Upper lobe of left lung (tissue), 6 donors: Measurements from ENCODE around the gene IMMP2L. TPM values are rescaled to one million over a fixed set of nuclear protein-coding genes. Genes with fewer than 3 reads are reported as not detected.

Source experiments
- ATAC-seq, 2 donors: fragments of 200-7000 bp; cut with Tn5 transposase; one replicate each; pipeline ENCODE4 v1.9.1; 2022; ENCODE audit warnings: mild to moderate bottlenecking in 2 of 2, moderate library complexity in 2 of 2; ENCODE audit not compliant: low FRiP score in 2 of 2
- DNase-seq, 2 donors: peaks; one replicate each; pipeline ENCODE4 v3.0.0-alpha.2; 2019 to 2020
- H3K27ac ChIP-seq, 4 donors: fragments of 200-600 bp; sonication (generic); one replicate each; pipeline ENCODE4 v1.5.1; 2016 to 2019
- H3K27me3 ChIP-seq, 4 donors: fragments of 200-600 bp; sonication (generic); one replicate each; pipeline ENCODE4 v1.5.1; 2017 to 2019
- H3K36me3 ChIP-seq, 4 donors: fragments of 200-600 bp; sonication (generic); one replicate each; pipeline ENCODE4 v1.5.1; 2016 to 2019
- H3K4me1 ChIP-seq, 4 donors: fragments of 200-600 bp; sonication (generic); one replicate each; pipeline ENCODE4 v1.5.1; 2018 to 2019
- H3K4me3 ChIP-seq, 4 donors: fragments of 200-600 bp; sonication (generic); one replicate each; pipeline ENCODE4 v1.5.1; 2017 to 2019; ENCODE audit warnings: mild to moderate bottlenecking in 2 of 4, moderate library complexity in 1 of 4
- H3K9me3 ChIP-seq, 4 donors: fragments of 200-600 bp; sonication (generic); one replicate each; pipeline ENCODE4 v1.5.1; 2018 to 2019
- CTCF ChIP-seq, 6 experiments: fragments of 450-650 bp in 4 of 6; fragments of 200-600 bp in 2 of 6; sonication (generic) in 2 of 6; IDR thresholded peaks; one replicate each; pipeline ENCODE4 v1.5.1; 2016 to 2019; ENCODE audit warnings: antibody characterized with exemption in 6 of 6
- EP300 ChIP-seq, 4 donors: sonication (generic); formaldehyde crosslinking; IDR thresholded peaks; one replicate each; pipeline ENCODE4 v1.5.1; 2017; ENCODE audit warnings: antibody characterized with exemption in 4 of 4, control low read depth in 2 of 4
- POLR2A ChIP-seq, 4 donors: fragments of 450-650 bp; IDR thresholded peaks; one replicate each; pipeline ENCODE4 v1.5.1; 2016 to 2017; ENCODE audit warnings: antibody characterized with exemption in 4 of 4, mild to moderate bottlenecking in 2 of 4
- POLR2AphosphoS5 ChIP-seq, 2 donors: sonication (generic); formaldehyde crosslinking; IDR thresholded peaks; one replicate each; pipeline ENCODE4 v1.5.1; 2017; ENCODE audit warnings: antibody characterized with exemption in 2 of 2
- WGBS, 2 donors: methylation state at CpG; one replicate each; pipeline ENCODE4 v1.1.5; 2017 to 2018; 5-methylcytosine and 5-hydroxymethylcytosine counted together
- total RNA-seq, 6 donors: library from RNA; depleted of rRNA in 4 of 6; stranded (reverse); fragments of >200 nt in 4 of 6; gene quantifications; one replicate each; pipeline versions ENCODE4 v1.1.0 to v1.2.1, GENCODE V29; 2016 to 2021
- donor health status: DM: no; HTN: no; CAD: no; lungs with moderate emphysema.
- donor health status: DM: no; HTN: yes; CAD: no; lungs with severe emphysema.

IMMP2L gene
- total RNA-seq, 6 donors from 2014 or later, result 7.1 to 17.5 (median 11.3) TPM

GRCh38 chr7:110677405-110677804, 884.9 kb downstream of the IMMP2L start:
- Histone ChIP-seq H3K27me3 (no peaks in the 10 kb centered on the region), H3K36me3 (no peaks in the 10 kb centered on the region), H3K9me3 (peaks cover 0 to 10% (median 8%) of the 10 kb centered on the region in 4 donors), H3K4me1 (no peaks in the 10 kb centered on the region), H3K4me3 (no peak overlapping the region), H3K27ac (no peak overlapping the region)
- no peak for ATAC-seq
- WGBS, 2 donors, result 42 to 53% methylated on average over 5 of the region's 5 CpGs
- DNase-seq, result no peak
- TF ChIP-seq POLR2A (IDR thresholded peaks at IDR 0.05), result no peak
- TF ChIP-seq EP300 (IDR thresholded peaks at IDR 0.05), result no peak
- TF ChIP-seq CTCF (IDR thresholded peaks at IDR 0.05), result no peak
- TF ChIP-seq POLR2AphosphoS5 (IDR thresholded peaks at IDR 0.05), result no peak

- 94% methylated on average over 2 of the region's 2 CpGs for WGBS, 2 donors
- TF ChIP-seq POLR2AphosphoS5 (IDR thresholded peaks at IDR 0.05) (no peak), POLR2A (IDR thresholded peaks at IDR 0.05) (no peak), EP300 (IDR thresholded peaks at IDR 0.05) (no peak), CTCF (IDR thresholded peaks at IDR 0.05) (no peak)
- ATAC-seq, result no peak
- peaks cover 0 to 11% (median 9%) of the 10 kb centered on the region in 4 donors for H3K9me3 ChIP-seq
- H3K4me3 ChIP-seq, result no peak overlapping the region
- DNase-seq, result no peak
- H3K27me3 ChIP-seq, result no peaks in the 10 kb centered on the region
- no peaks in the 10 kb centered on the region for H3K4me1 ChIP-seq
- H3K27ac ChIP-seq, result no peak overlapping the region
- H3K36me3 ChIP-seq, result no peaks in the 10 kb centered on the region
Measured at GRCh38 chr7:110676785-110677184, 885.5 kb downstream of the IMMP2L start.

GRCh38 chr7:110675383-110676103, 886.7 kb downstream of the IMMP2L start:
- peaks cover 0 to 11% (median 9%) of the 10 kb centered on the region in 4 donors for H3K9me3 ChIP-seq
- no peak overlapping the region for H3K4me3 ChIP-seq
- DNase-seq, result no peak
- no peak overlapping the region for H3K27ac ChIP-seq
- no peak for TF ChIP-seq EP300 (IDR thresholded peaks at IDR 0.05)
- TF ChIP-seq CTCF (IDR thresholded peaks at IDR 0.05), result no peak
- TF ChIP-seq POLR2AphosphoS5 (IDR thresholded peaks at IDR 0.05), result no peak
- no peak for TF ChIP-seq POLR2A (IDR thresholded peaks at IDR 0.05)
- WGBS, 2 donors, result 88 to 90% methylated on average over 4 of the region's 4 CpGs
- no peaks in the 10 kb centered on the region for H3K4me1 ChIP-seq
- H3K36me3 ChIP-seq, result no peaks in the 10 kb centered on the region
- ATAC-seq, result no peak
- H3K27me3 ChIP-seq, result no peaks in the 10 kb centered on the region

- Histone ChIP-seq H3K9me3 (peaks cover 0 to 11% (median 9%) of the 10 kb centered on the region in 4 donors), H3K36me3 (no peaks in the 10 kb centered on the region), H3K27me3 (no peaks in the 10 kb centered on the region), H3K4me1 (no peaks in the 10 kb centered on the region), H3K4me3 (no peak overlapping the region), H3K27ac (no peak overlapping the region)
- TF ChIP-seq CTCF (IDR thresholded peaks at IDR 0.05), result no peak
- no peak for TF ChIP-seq POLR2A (IDR thresholded peaks at IDR 0.05)
- TF ChIP-seq EP300 (IDR thresholded peaks at IDR 0.05), result no peak
- ATAC-seq (no peak), DNase-seq (no peak)
- WGBS, 2 donors, result 57 to 88% methylated on average over 1 of the region's 1 CpG
Measured at GRCh38 chr7:110673148-110673547, 889.1 kb downstream of the IMMP2L start.

- Histone ChIP-seq H3K4me3 (no peak overlapping the region), H3K9me3 (peaks cover 0 to 11% (median 9%) of the 10 kb centered on the region in 4 donors), H3K4me1 (no peaks in the 10 kb centered on the region), H3K27me3 (no peaks in the 10 kb centered on the region), H3K27ac (no peak overlapping the region), H3K36me3 (no peaks in the 10 kb centered on the region)
- TF ChIP-seq POLR2A (IDR thresholded peaks at IDR 0.05), result no peak
- TF ChIP-seq EP300 (IDR thresholded peaks at IDR 0.05), result no peak
- TF ChIP-seq POLR2AphosphoS5 (IDR thresholded peaks at IDR 0.05), result no peak
- TF ChIP-seq CTCF (IDR thresholded peaks at IDR 0.05), result no peak
- 94 to 95% methylated on average over 5 of the region's 5 CpGs for WGBS, 2 donors
- no peak for ATAC-seq
- no peak for DNase-seq
Measured at GRCh38 chr7:110669410-110669809, 892.9 kb downstream of the IMMP2L start.
